Liver (tissue), 3 donors: ENCODE data around the gene PATL2.
"Not testable (repeated sequence)": the region's sequence is repeated elsewhere in the genome, so short reads cannot be mapped to it uniquely, and the experiment has no call there.

Source experiments
- HNF4A ChIP-seq, 2 donors: conservative IDR thresholded peaks; 2 replicates each; pipeline ENCODE4 v1.6.1; 2016; ENCODE audit warnings: antibody characterized with exemption in 2 of 2, mild to moderate bottlenecking in 2 of 2
- JUND ChIP-seq, 2 donors: IDR thresholded peaks; 2 replicates each; pipeline ENCODE4 v1.6.1; 2016; ENCODE audit warnings: antibody characterized with exemption in 2 of 2
- MAX ChIP-seq: IDR thresholded peaks from 2 replicates; pipeline ENCODE4 v1.6.1; 2016; ENCODE audit warnings: antibody characterized with exemption
- NR2F2 ChIP-seq: IDR thresholded peaks from 2 replicates; pipeline ENCODE4 v1.6.1; 2016; ENCODE audit warnings: antibody characterized with exemption
- RAD21 ChIP-seq, 2 donors: IDR thresholded peaks; 2 replicates each; pipeline ENCODE4 v1.6.1; 2016; ENCODE audit warnings: antibody characterized with exemption in 2 of 2, mild to moderate bottlenecking in 2 of 2
- TAF1 ChIP-seq: conservative IDR thresholded peaks from 2 replicates; pipeline ENCODE4 v1.6.1; 2016; ENCODE audit warnings: antibody characterized with exemption, mild to moderate bottlenecking
- YY1 ChIP-seq: IDR thresholded peaks from 2 replicates; pipeline ENCODE4 v1.6.1; 2016; ENCODE audit warnings: antibody characterized with exemption, mild to moderate bottlenecking
- TF ChIP-seq, protein P1 (sequence below): fragments of 150-350 bp; IDR thresholded peaks from 2 replicates; pipeline ENCODE4 v1.5.1; 2017; ENCODE audit warnings: improper control_type of control experiment, low read depth, low read length; ENCODE audit not compliant: missing input control
- TF ChIP-seq, protein P2 (sequence below): IDR thresholded peaks from 2 replicates; pipeline ENCODE4 v1.6.1; 2016; ENCODE audit warnings: antibody characterized with exemption, mild to moderate bottlenecking
- donor health status: healthy.
- donor health status: healthy.

- TF ChIP-seq, protein P1, sequence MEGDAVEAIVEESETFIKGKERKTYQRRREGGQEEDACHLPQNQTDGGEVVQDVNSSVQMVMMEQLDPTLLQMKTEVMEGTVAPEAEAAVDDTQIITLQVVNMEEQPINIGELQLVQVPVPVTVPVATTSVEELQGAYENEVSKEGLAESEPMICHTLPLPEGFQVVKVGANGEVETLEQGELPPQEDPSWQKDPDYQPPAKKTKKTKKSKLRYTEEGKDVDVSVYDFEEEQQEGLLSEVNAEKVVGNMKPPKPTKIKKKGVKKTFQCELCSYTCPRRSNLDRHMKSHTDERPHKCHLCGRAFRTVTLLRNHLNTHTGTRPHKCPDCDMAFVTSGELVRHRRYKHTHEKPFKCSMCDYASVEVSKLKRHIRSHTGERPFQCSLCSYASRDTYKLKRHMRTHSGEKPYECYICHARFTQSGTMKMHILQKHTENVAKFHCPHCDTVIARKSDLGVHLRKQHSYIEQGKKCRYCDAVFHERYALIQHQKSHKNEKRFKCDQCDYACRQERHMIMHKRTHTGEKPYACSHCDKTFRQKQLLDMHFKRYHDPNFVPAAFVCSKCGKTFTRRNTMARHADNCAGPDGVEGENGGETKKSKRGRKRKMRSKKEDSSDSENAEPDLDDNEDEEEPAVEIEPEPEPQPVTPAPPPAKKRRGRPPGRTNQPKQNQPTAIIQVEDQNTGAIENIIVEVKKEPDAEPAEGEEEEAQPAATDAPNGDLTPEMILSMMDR = not testable (repeated sequence)
- not testable (repeated sequence) for TF ChIP-seq RAD21 (IDR thresholded peaks at IDR 0.05); MAX; YY1; TAF1; NR2F2; JUND (IDR thresholded peaks at IDR 0.05); HNF4A (conservative IDR thresholded peaks at IDR 0.05)
- TF ChIP-seq, protein P2, sequence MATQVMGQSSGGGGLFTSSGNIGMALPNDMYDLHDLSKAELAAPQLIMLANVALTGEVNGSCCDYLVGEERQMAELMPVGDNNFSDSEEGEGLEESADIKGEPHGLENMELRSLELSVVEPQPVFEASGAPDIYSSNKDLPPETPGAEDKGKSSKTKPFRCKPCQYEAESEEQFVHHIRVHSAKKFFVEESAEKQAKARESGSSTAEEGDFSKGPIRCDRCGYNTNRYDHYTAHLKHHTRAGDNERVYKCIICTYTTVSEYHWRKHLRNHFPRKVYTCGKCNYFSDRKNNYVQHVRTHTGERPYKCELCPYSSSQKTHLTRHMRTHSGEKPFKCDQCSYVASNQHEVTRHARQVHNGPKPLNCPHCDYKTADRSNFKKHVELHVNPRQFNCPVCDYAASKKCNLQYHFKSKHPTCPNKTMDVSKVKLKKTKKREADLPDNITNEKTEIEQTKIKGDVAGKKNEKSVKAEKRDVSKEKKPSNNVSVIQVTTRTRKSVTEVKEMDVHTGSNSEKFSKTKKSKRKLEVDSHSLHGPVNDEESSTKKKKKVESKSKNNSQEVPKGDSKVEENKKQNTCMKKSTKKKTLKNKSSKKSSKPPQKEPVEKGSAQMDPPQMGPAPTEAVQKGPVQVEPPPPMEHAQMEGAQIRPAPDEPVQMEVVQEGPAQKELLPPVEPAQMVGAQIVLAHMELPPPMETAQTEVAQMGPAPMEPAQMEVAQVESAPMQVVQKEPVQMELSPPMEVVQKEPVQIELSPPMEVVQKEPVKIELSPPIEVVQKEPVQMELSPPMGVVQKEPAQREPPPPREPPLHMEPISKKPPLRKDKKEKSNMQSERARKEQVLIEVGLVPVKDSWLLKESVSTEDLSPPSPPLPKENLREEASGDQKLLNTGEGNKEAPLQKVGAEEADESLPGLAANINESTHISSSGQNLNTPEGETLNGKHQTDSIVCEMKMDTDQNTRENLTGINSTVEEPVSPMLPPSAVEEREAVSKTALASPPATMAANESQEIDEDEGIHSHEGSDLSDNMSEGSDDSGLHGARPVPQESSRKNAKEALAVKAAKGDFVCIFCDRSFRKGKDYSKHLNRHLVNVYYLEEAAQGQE = not testable (repeated sequence)
Observed at GRCh38 chr15:44689318-44689717, 21.8 kb downstream of the PATL2 start.
